Esophagus squamous epithelium (tissue), 4 donors: ENCODE data around the gene ALDH1A2.

Experiments used
- CTCF ChIP-seq, 6 experiments: fragments of 450-650 bp in 4 of 6; fragments of 200-600 bp in 2 of 6; sonication (generic) in 2 of 6; IDR thresholded peaks; one replicate each; pipeline ENCODE4 v1.5.1; 2016 to 2019; ENCODE audit warnings: antibody characterized with exemption in 6 of 6, mild to moderate bottlenecking in 4 of 6, moderate library complexity in 4 of 6
- POLR2A ChIP-seq, 4 donors: fragments of 450-650 bp; IDR thresholded peaks; one replicate each; pipeline ENCODE4 v1.6.1; 2017; ENCODE audit warnings: antibody characterized with exemption in 4 of 4, mild to moderate bottlenecking in 4 of 4, moderate library complexity in 3 of 4

- TF ChIP-seq CTCF (IDR thresholded peaks at IDR 0.05) (no peak), POLR2A (IDR thresholded peaks at IDR 0.05) (no peak)
Measured at GRCh38 chr15:57911247-57911646, 154.3 kb downstream of the ALDH1A2 start.
